HCEC 1CT (cell line): ENCODE measurements around the gene DUSP10.

ENCODE experiments used
- DNase-seq: peaks from one replicate; pipeline ENCODE4 v3.0.0-alpha.2; 2017

The DUSP10 gene

GRCh38 chr1:221690858-221691257 is 51.0 kb downstream of the DUSP10 start:
- no peak for DNase-seq

- DNase-seq: no peak
These were observed 52.8 kb downstream of the DUSP10 start for GRCh38 chr1:221689138-221689537.

- no peak for DNase-seq
These were observed 53.4 kb downstream of the DUSP10 start for GRCh38 chr1:221688488-221688843.

GRCh38 chr1:221687836-221688487 is 53.9 kb downstream of the DUSP10 start:
- no peak for DNase-seq

- DNase-seq: no peak
These were observed 58.2 kb downstream of the DUSP10 start for GRCh38 chr1:221683681-221684080.

- DNase-seq: no peak
These were observed 61.8 kb downstream of the DUSP10 start for GRCh38 chr1:221680085-221680484.

- DNase-seq: no peak
These were observed 63.9 kb downstream of the DUSP10 start for GRCh38 chr1:221678014-221678413.

GRCh38 chr1:221675880-221676800 is 65.7 kb downstream of the DUSP10 start:
- no peak for DNase-seq

GRCh38 chr1:221672965-221673364 is 68.9 kb downstream of the DUSP10 start:
- DNase-seq: no peak

- DNase-seq: peak; percentile 71
These were observed 69.6 kb downstream of the DUSP10 start for GRCh38 chr1:221672239-221672645.

GRCh38 chr1:221670081-221670480 is 71.8 kb downstream of the DUSP10 start:
- DNase-seq: no peak

- DNase-seq: no peak
These were observed 72.4 kb downstream of the DUSP10 start for GRCh38 chr1:221669441-221669840.

- DNase-seq: peak; percentile 83
These were observed 74.4 kb downstream of the DUSP10 start for GRCh38 chr1:221667504-221667903.

- no peak for DNase-seq
These were observed 77.6 kb downstream of the DUSP10 start for GRCh38 chr1:221664253-221664652.

- no peak for DNase-seq
These were observed 78.6 kb downstream of the DUSP10 start for GRCh38 chr1:221663321-221663720.

GRCh38 chr1:221655766-221656305 is 86.1 kb downstream of the DUSP10 start:
- no peak for DNase-seq
